Endodermal cell (in vitro differentiated cells): Measurements from ENCODE around the gene MCTP2. TPM values are rescaled to one million over a fixed set of nuclear protein-coding genes. Genes with fewer than 3 reads are reported as not detected.

ENCODE experiments used
- DNase-seq: peaks from one replicate; pipeline ENCODE4 v3.0.0-alpha.2; 2017
- H3K27ac ChIP-seq: 2 replicates; pipeline ENCODE4 v1.5.1; 2013; ENCODE audit warnings: mild to moderate bottlenecking, low read depth, low read length, moderate library complexity
- H3K27me3 ChIP-seq: 2 replicates; pipeline ENCODE4 v1.6.1; 2013; ENCODE audit warnings: mild to moderate bottlenecking, low read length, moderate library complexity; ENCODE audit not compliant: insufficient read depth, control insufficient read depth, poor library complexity, severe bottlenecking
- H3K36me3 ChIP-seq: 2 replicates; pipeline ENCODE4 v1.7.0; 2013; ENCODE audit warnings: mild to moderate bottlenecking, low read length, moderate library complexity; ENCODE audit not compliant: control insufficient read depth, insufficient read depth
- H3K4me1 ChIP-seq: one replicate; pipeline ENCODE4 v1.7.0; 2013; ENCODE audit warnings: low read length; ENCODE audit not compliant: control insufficient read depth, insufficient read depth
- H3K4me3 ChIP-seq: 2 replicates; pipeline ENCODE4 v1.5.1; 2013; ENCODE audit warnings: mild to moderate bottlenecking, low read length, moderate library complexity
- H3K9ac ChIP-seq: 2 replicates; pipeline ENCODE4 v1.6.1; 2013; ENCODE audit warnings: mild to moderate bottlenecking, low read length, moderate library complexity; ENCODE audit not compliant: poor library complexity, severe bottlenecking; ENCODE audit errors: extremely low read depth
- H3K9me3 ChIP-seq: 2 replicates; pipeline ENCODE4 v1.6.1; 2013; ENCODE audit warnings: mild to moderate bottlenecking, low read length, moderate library complexity; ENCODE audit not compliant: control insufficient read depth
- H3K27ac Mint-ChIP-seq: 2 replicates; pipeline ENCODE4 v1.8.0; 2020; ENCODE audit warnings: mixed read lengths
- H3K27me3 Mint-ChIP-seq: 2 replicates; pipeline ENCODE4 v1.8.0; 2021; ENCODE audit warnings: mild to moderate bottlenecking, mixed read lengths; ENCODE audit not compliant: insufficient read depth
- H3K36me3 Mint-ChIP-seq: 2 replicates; pipeline ENCODE4 v1.8.0; 2020; ENCODE audit warnings: low read depth, mixed read lengths
- H3K4me1 Mint-ChIP-seq: 2 replicates; pipeline ENCODE4 v1.8.0; 2020; ENCODE audit warnings: mixed read lengths
- H3K4me3 Mint-ChIP-seq: 2 replicates; pipeline ENCODE4 v1.8.0; 2020; ENCODE audit warnings: mild to moderate bottlenecking, moderate library complexity, mixed read lengths
- H3K9me3 Mint-ChIP-seq: 2 replicates; pipeline ENCODE4 v1.8.0; 2020; ENCODE audit warnings: mild to moderate bottlenecking, mixed read lengths
- CTCF ChIP-seq: fragments of 200-600 bp; sonication (generic); conservative IDR thresholded peaks from 2 replicates; pipeline ENCODE4 v1.5.0; 2021; ENCODE audit warnings: antibody characterized with exemption, mild to moderate bottlenecking
- WGBS, 2 experiments: methylation state at CpG; one replicate each; pipeline versions ENCODE4 v1.1.5 to v1.1.7; 2013; ENCODE audit warnings: missing lambda C conversion rate in 2 of 2, mixed read lengths in 1 of 2; ENCODE audit not compliant: insufficient coverage in 1 of 2, insufficient read length in 1 of 2; 5-methylcytosine and 5-hydroxymethylcytosine counted together
- total RNA-seq, 2 donors: library from RNA; stranded (reverse); fragmentation: NEBNext Ultra II Directional in 1 of 2; extraction: Animal tissue kit (Norgen Biotek cat#: 25700) in 1 of 2; gene quantifications; 2 replicates in 1 of 2; 3 replicates in 1 of 2; pipeline ENCODE4 v1.2.1, GENCODE V29; 2021

MCTP2 gene
- total RNA-seq, 2 donors from 2014 or later: 9.2 to 12.1 TPM

- no peak for DNase-seq
- no peak overlapping the region for H3K27ac ChIP-seq
- no peak for TF ChIP-seq CTCF
- Mint-ChIP-seq H3K36me3 (no peaks in the 10 kb centered on the region), H3K9me3 (no peaks in the 10 kb centered on the region), H3K4me3 (no peak overlapping the region), H3K4me1 (peaks cover 47% of the 10 kb centered on the region), H3K27me3 (no peaks in the 10 kb centered on the region), H3K27ac (no peak overlapping the region)
- peaks cover 10% of the 10 kb centered on the region for H3K4me1 ChIP-seq
- no peaks in the 10 kb centered on the region for H3K36me3 ChIP-seq
- no peak overlapping the region for H3K4me3 ChIP-seq
- 50 to 63% methylated on average over 2 to 3 of the region's 4 CpGs for WGBS, 2 experiments
- no peak overlapping the region for H3K9ac ChIP-seq
- H3K9me3 ChIP-seq: peaks cover 4% of the 10 kb centered on the region
- no peaks in the 10 kb centered on the region for H3K27me3 ChIP-seq
These were observed 7.3 kb downstream of the MCTP2 start for GRCh38 chr15:94238539-94239118.

GRCh38 chr15:94239474-94239873 lies 8.1 kb downstream of the MCTP2 start:
- Histone ChIP-seq H3K9ac (no peak overlapping the region), H3K9me3 (peaks cover 4% of the 10 kb centered on the region), H3K27me3 (no peaks in the 10 kb centered on the region), H3K27ac (no peak overlapping the region), H3K4me3 (no peak overlapping the region), H3K4me1 (peaks cover 10% of the 10 kb centered on the region), H3K36me3 (no peaks in the 10 kb centered on the region)
- 90 to 100% methylated on average over 2 of the region's 2 CpGs for WGBS, 2 experiments
- Mint-ChIP-seq H3K4me3 (no peak overlapping the region), H3K36me3 (no peaks in the 10 kb centered on the region), H3K27ac (no peak overlapping the region), H3K27me3 (no peaks in the 10 kb centered on the region), H3K9me3 (no peaks in the 10 kb centered on the region), H3K4me1 (peaks cover 40% of the 10 kb centered on the region)
- no peak for DNase-seq
- TF ChIP-seq CTCF: no peak

- Histone ChIP-seq H3K27ac (no peak overlapping the region), H3K4me1 (peaks cover 10% of the 10 kb centered on the region), H3K9ac (no peak overlapping the region), H3K36me3 (no peaks in the 10 kb centered on the region), H3K4me3 (no peak overlapping the region), H3K9me3 (peaks cover 4% of the 10 kb centered on the region), H3K27me3 (no peaks in the 10 kb centered on the region)
- H3K4me3 Mint-ChIP-seq: no peak overlapping the region
- no peaks in the 10 kb centered on the region for H3K9me3 Mint-ChIP-seq
- no peaks in the 10 kb centered on the region for H3K36me3 Mint-ChIP-seq
- 95 to 100% methylated on average over 1 of the region's 2 CpGs for WGBS, 2 experiments
- H3K27me3 Mint-ChIP-seq: no peaks in the 10 kb centered on the region
- TF ChIP-seq CTCF: no peak
- H3K4me1 Mint-ChIP-seq: peaks cover 40% of the 10 kb centered on the region
- no peak for DNase-seq
- H3K27ac Mint-ChIP-seq: peak overlapping the region; percentile 9
These were observed 9.1 kb downstream of the MCTP2 start for GRCh38 chr15:94240480-94240879.
